Measurements from ENCODE around the gene IER2.
"Not testable (repeated sequence)": the region's sequence is repeated elsewhere in the genome, so short reads cannot be mapped to it uniquely, and the experiment has no call there.

The IER2 gene

GRCh38 chr19:13138171-13138915, 11.9 kb upstream of the IER2 start:
- no peak for DNase-seq (ENCODE audit: low read depth in 2 of 2, low spot score in 1 of 2)

- DNase-seq (ENCODE audit: low read depth in 2 of 2, low spot score in 1 of 2), result no peak
Observed at GRCh38 chr19:13138916-13139198, 11.4 kb upstream of the IER2 start.

- no peak for DNase-seq (ENCODE audit: low read depth in 2 of 2, low spot score in 1 of 2)
Observed at GRCh38 chr19:13139633-13140311, 10.4 kb upstream of the IER2 start.

- DNase-seq (ENCODE audit: low read depth in 2 of 2, low spot score in 1 of 2), result no peak
Observed at GRCh38 chr19:13146763-13147563, 3.2 kb upstream of the IER2 start.

- DNase-seq (ENCODE audit: low read depth in 2 of 2, low spot score in 1 of 2), result not testable (repeated sequence)
Observed at GRCh38 chr19:13149173-13149627, 1.0 kb upstream of the IER2 start.

- no peak for DNase-seq (ENCODE audit: low read depth in 2 of 2, low spot score in 1 of 2)
Observed at GRCh38 chr19:13149628-13150186, 504 bp upstream of the IER2 start.

- peak in 1 of 2 donors; percentile 15 for DNase-seq (ENCODE audit: low read depth in 2 of 2, low spot score in 1 of 2)
Observed at GRCh38 chr19:13150931-13151604, 857 bp downstream of the IER2 start.

GRCh38 chr19:13151605-13152355, 1.6 kb downstream of the IER2 start:
- peak; percentile 87 to 94 for DNase-seq (ENCODE audit: low read depth in 2 of 2, low spot score in 1 of 2)

GRCh38 chr19:13152356-13152973, 2.3 kb downstream of the IER2 start:
- DNase-seq (ENCODE audit: low read depth in 2 of 2, low spot score in 1 of 2), result no peak

GRCh38 chr19:13152974-13153568, 2.9 kb downstream of the IER2 start:
- peak; percentile 92 to 96 for DNase-seq (ENCODE audit: low read depth in 2 of 2, low spot score in 1 of 2)

GRCh38 chr19:13153569-13154240, 3.5 kb downstream of the IER2 start:
- no peak for DNase-seq (ENCODE audit: low read depth in 2 of 2, low spot score in 1 of 2)

GRCh38 chr19:13154241-13154778, 4.1 kb downstream of the IER2 start:
- DNase-seq (ENCODE audit: low read depth in 2 of 2, low spot score in 1 of 2), result peak; percentile 29 to 37

GRCh38 chr19:13154911-13155471, 4.8 kb downstream of the IER2 start:
- peak; percentile 60 to 72 for DNase-seq (ENCODE audit: low read depth in 2 of 2, low spot score in 1 of 2)

GRCh38 chr19:13155472-13156359, 5.5 kb downstream of the IER2 start:
- peak; percentile 22 to 65 for DNase-seq (ENCODE audit: low read depth in 2 of 2, low spot score in 1 of 2)

GRCh38 chr19:13159713-13160112, 9.5 kb downstream of the IER2 start:
- no peak for DNase-seq (ENCODE audit: low read depth in 2 of 2, low spot score in 1 of 2)

- no peak for DNase-seq (ENCODE audit: low read depth in 2 of 2, low spot score in 1 of 2)
Observed at GRCh38 chr19:13160557-13160956, 10.3 kb downstream of the IER2 start.

All from stimulated activated CD8-positive, alpha-beta memory T cell treated with anti-CD3 and anti-CD28 coated beads, Interleukin-4, amount 100 ng/mL, for 4 hours (primary cell).